NCI-H460 (cell line): ENCODE measurements around the gene CFAP20DC. TPM values are rescaled to one million over a fixed set of nuclear protein-coding genes. Genes with fewer than 3 reads are reported as not detected.
"Not testable (repeated sequence)": the region's sequence is repeated elsewhere in the genome, so short reads cannot be mapped to it uniquely, and the experiment has no call there.

ENCODE experiments used
- DNase-seq: peaks from one replicate; pipeline ENCODE4 v3.0.0-alpha.2; 2016; ENCODE audit warnings: low read depth; ENCODE audit errors: extremely low read depth
- total RNA-seq: library from RNA; depleted of rRNA; stranded (reverse); fragments of >200 nt; shearing (Covaris generic); gene quantifications from 2 replicates; pipeline ENCODE4 v1.2.3, GENCODE V29; 2014

CFAP20DC gene
- total RNA-seq, 1 experiment from 2014 or later = 2.6 TPM

GRCh38 chr3:58880182-58880581 is 169.6 kb downstream of the CFAP20DC start:
- no peak for DNase-seq

- DNase-seq = no peak
These were observed 175.0 kb downstream of the CFAP20DC start for GRCh38 chr3:58874795-58875194.

GRCh38 chr3:58874248-58874741 is 175.5 kb downstream of the CFAP20DC start:
- DNase-seq = no peak

GRCh38 chr3:58868097-58868779 is 181.6 kb downstream of the CFAP20DC start:
- no peak for DNase-seq

GRCh38 chr3:58867621-58868020 is 182.2 kb downstream of the CFAP20DC start:
- no peak for DNase-seq

- DNase-seq = no peak
These were observed 183.7 kb downstream of the CFAP20DC start for GRCh38 chr3:58866079-58866478.

GRCh38 chr3:58864480-58864879 is 185.3 kb downstream of the CFAP20DC start:
- DNase-seq = no peak

- no peak for DNase-seq
These were observed 186.6 kb downstream of the CFAP20DC start for GRCh38 chr3:58863206-58863605.

GRCh38 chr3:58861551-58861950 is 188.3 kb downstream of the CFAP20DC start:
- DNase-seq = no peak

GRCh38 chr3:58858126-58858525 is 191.7 kb downstream of the CFAP20DC start:
- DNase-seq = no peak

- DNase-seq = no peak
These were observed 192.4 kb downstream of the CFAP20DC start for GRCh38 chr3:58857402-58857801.

GRCh38 chr3:58848826-58849225 is 201.0 kb downstream of the CFAP20DC start:
- no peak for DNase-seq

GRCh38 chr3:58842050-58842747 is 207.6 kb downstream of the CFAP20DC start:
- DNase-seq = not testable (repeated sequence)

- DNase-seq = no peak
These were observed 208.9 kb downstream of the CFAP20DC start for GRCh38 chr3:58840949-58841348.

- no peak for DNase-seq
These were observed 209.9 kb downstream of the CFAP20DC start for GRCh38 chr3:58839964-58840363.

GRCh38 chr3:58839187-58839586 is 210.6 kb downstream of the CFAP20DC start:
- DNase-seq = no peak

GRCh38 chr3:58837856-58838255 is 212.0 kb downstream of the CFAP20DC start:
- DNase-seq = no peak

- DNase-seq = no peak
These were observed 212.5 kb downstream of the CFAP20DC start for GRCh38 chr3:58837141-58837843.

GRCh38 chr3:58835086-58835485 is 214.7 kb downstream of the CFAP20DC start:
- no peak for DNase-seq

GRCh38 chr3:58833491-58833890 is 216.3 kb downstream of the CFAP20DC start:
- no peak for DNase-seq

GRCh38 chr3:58829321-58830000 is 220.4 kb downstream of the CFAP20DC start:
- DNase-seq = no peak
